Activated T-helper 2 cell treated with anti-CD3 and anti-CD28 coated beads, Interferon-gamma antibody, Interleukin-2, Interleukin-4, amounts not matched to agents 10 μg/mL and 5 μg/mL and 100 μg/mL, durations not matched to agents 14 hours and 24 hours and 36 hours (primary cell): ENCODE measurements around the gene RPL3. TPM values are rescaled to one million over a fixed set of nuclear protein-coding genes. Genes with fewer than 3 reads are reported as not detected.

ENCODE experiments used
- DNase-seq: peaks from one replicate; pipeline ENCODE4 v3.0.0; 2021; ENCODE audit warnings: low spot score
- H3K27ac Mint-ChIP-seq: one replicate; pipeline ENCODE4 v1.8.0; 2021; ENCODE audit warnings: mixed read lengths
- H3K27me3 Mint-ChIP-seq: one replicate; pipeline ENCODE4 v1.8.0; 2021; ENCODE audit warnings: low read depth, mixed read lengths
- H3K36me3 Mint-ChIP-seq: one replicate; pipeline ENCODE4 v1.8.0; 2021; ENCODE audit warnings: low read depth, mixed read lengths
- H3K4me1 Mint-ChIP-seq: one replicate; pipeline ENCODE4 v1.8.0; 2021; ENCODE audit warnings: low read depth, mixed read lengths
- H3K4me3 Mint-ChIP-seq: one replicate; pipeline ENCODE4 v1.8.0; 2021; ENCODE audit warnings: low read depth, mild to moderate bottlenecking, moderate library complexity, mixed read lengths
- H3K9me3 Mint-ChIP-seq: one replicate; pipeline ENCODE4 v1.8.0; 2021; ENCODE audit warnings: mixed read lengths
- intact Hi-C: fragments of 100-400 bp; cut with micrococcal nuclease; formaldehyde crosslinking; loops from one replicate; pipeline ENCODE4 v1.15.1; 2023
- total RNA-seq: library from RNA; stranded (reverse); gene quantifications from 2 replicates; pipeline ENCODE4 v1.2.3, GENCODE V29; 2022

RPL3 gene
- total RNA-seq, 1 donor from 2014 or later, result 2,255 TPM

DNA sequence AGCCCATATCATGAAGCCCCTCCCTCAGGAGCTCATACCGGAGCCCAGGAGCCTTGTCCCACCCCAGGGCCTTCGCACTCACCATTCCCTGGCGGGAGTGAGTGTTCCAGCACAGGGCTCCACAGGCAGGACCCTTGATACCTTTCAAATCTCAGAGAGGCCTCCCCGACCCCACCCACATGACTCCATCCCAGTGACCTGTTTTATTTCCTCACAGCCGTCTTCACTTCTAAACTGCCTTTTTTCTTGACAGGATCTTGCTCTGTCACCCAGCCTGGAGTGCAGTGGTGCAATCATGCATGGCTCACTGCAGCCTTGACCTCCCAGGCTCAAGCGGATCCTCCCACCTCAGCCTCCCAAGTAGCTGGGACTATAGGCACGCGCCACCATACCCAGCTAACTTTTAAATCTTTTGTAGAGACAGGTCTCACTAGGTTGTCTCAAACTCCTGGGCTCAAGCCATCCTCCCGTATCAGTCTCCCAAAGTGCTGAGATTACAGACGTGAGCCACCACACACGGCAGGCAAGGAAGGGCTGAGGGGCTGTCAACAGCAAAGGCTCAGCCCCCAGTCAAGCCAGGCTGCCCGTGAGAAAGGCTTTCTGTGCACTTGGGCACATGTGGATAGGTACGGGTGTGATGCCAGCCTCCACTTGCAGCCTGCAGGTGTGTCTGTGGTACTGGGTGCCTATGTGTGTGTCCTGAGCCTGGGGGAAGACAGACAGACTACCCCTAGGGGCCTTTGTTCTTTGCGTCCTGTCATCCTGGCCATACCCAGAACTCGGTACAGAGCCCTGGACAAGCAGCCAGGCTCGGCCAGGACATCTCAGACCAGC lies 9.3 kb downstream of the RPL3 start:
- intact Hi-C loops, result no loop called here
- H3K36me3 Mint-ChIP-seq, result peaks cover 43% of the 10 kb centered on the region
- peaks cover 5% of the 10 kb centered on the region for H3K4me1 Mint-ChIP-seq
- no peak for DNase-seq
- no peaks in the 10 kb centered on the region for H3K27me3 Mint-ChIP-seq
- H3K4me3 Mint-ChIP-seq, result no peak overlapping the region
- H3K27ac Mint-ChIP-seq, result no peak overlapping the region
- H3K9me3 Mint-ChIP-seq, result no peaks in the 10 kb centered on the region

DNA sequence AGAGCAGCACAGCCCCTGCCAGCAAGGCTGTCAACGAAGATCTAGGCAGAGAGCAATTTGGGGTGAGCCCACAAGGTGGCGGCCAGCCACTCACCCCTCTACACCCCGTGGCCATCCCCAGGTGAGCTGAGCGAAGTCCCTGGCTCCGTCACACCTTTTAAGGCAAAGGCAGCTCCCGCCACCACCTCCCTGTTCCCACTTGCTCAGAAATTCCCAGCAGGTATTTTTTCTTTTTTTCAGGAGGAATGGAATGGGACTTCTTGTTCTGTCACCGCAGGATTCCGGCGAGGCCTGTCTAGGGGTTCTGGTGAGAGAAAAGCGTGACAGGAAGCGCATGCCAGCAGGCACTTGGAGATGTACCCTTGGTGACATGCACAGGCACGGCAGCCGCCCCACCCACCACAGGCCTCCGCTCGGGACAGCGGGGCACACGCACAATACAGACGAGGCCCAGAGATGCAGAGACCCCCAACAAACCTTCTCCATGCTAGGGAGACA lies 10.0 kb downstream of the RPL3 start:
- DNase-seq, result no peak

DNA sequence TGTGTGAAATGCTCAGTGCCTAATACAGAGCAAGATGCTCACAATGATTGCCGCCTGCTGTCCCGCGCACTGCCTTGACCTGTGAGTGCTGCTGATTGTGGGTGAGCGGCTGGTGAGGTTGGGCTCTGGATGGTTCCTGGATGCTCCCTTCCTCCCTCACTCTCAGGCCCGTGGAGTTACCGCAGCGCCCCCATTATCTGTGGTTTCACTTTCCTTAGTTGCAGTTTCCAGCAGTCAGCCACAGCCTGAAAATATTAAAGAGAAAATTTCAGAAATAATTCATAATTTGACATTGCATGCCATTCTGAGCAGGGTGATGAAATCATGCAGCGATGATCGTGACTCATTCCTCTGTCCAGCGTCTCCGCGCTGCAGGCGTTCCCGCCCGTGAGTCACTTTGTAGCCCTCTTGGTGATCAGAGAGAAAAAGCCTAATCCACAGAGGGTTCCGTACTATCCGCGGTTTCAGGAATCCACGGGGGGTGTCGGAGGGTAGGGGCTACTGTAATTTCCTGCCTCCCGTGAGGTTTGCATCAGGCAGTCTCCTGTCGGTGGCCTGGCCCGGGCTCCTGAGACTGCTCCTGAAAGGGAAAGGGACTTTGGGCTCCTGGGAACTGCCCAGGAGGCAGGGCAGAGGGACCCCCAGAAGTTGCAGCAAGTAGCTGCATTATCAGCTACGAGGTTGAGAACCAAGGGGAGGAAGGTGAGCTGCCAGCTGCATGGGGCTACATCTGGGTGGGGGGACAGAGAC lies 10.6 kb downstream of the RPL3 start:
- Mint-ChIP-seq H3K9me3 (no peaks in the 10 kb centered on the region), H3K27ac (no peak overlapping the region), H3K4me1 (peaks cover 4% of the 10 kb centered on the region), H3K4me3 (no peak overlapping the region), H3K36me3 (peaks cover 30% of the 10 kb centered on the region), H3K27me3 (no peaks in the 10 kb centered on the region)
- intact Hi-C loops, result no loop called here
- no peak for DNase-seq

More for the DNA sequence above, 10.0 kb downstream of the RPL3 start:
- H3K9me3 Mint-ChIP-seq, result no peaks in the 10 kb centered on the region
- H3K4me1 Mint-ChIP-seq, result peaks cover 4% of the 10 kb centered on the region
- H3K4me3 Mint-ChIP-seq, result no peak overlapping the region
- H3K27ac Mint-ChIP-seq, result no peak overlapping the region
- intact Hi-C loops, result no loop called here
- peaks cover 36% of the 10 kb centered on the region for H3K36me3 Mint-ChIP-seq
- no peaks in the 10 kb centered on the region for H3K27me3 Mint-ChIP-seq

DNA sequence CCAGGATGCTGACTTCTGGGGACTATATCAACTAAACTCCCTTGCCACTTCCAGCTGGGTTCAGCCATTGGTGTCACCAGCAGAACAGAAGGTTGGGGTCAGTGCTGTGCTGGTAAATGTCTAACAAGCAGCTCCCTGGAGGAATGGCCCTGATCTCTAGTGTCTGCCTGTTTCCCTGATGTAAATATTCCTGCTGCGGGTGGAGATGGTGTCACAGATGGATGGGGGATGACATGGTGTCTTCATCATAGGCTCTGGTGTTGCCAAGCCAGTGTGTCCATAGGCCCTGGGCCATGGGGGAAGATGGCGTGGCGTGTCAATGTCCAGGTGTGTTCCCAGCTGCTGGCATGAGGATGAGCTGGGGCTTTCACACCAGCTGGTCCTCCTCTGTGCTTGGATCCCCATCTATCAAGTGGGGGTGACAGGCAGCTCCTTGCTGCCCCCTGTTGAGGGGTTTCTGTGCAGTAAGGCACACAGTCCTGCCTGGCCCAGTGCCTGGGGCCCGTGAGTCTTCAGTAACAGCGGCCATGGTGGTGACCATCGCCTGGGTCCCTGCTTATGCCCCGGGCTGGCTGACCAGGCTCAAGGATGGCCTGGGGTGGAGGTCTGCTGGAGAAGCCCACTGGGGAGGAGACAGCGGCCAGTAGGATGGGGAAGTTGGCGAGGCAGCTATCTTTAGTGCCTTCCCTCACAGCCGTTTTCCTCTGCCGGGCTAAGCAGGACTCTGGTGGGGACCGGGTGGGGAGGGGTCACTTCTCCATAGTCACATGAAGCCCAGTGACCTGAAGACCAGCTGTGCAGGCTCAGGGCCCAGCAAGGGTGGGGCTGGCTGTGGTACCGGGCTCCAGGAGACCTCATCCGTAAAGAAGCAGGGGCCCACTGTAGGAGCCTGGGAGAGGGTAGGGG lies 12.7 kb downstream of the RPL3 start:
- Mint-ChIP-seq H3K4me1 (peaks cover 4% of the 10 kb centered on the region), H3K27ac (no peak overlapping the region), H3K4me3 (no peak overlapping the region), H3K9me3 (no peaks in the 10 kb centered on the region), H3K27me3 (no peaks in the 10 kb centered on the region), H3K36me3 (peaks cover 9% of the 10 kb centered on the region)
- DNase-seq, result peak; percentile 35
- intact Hi-C loops, result loop anchor here (1.0 kb wide), 1 partner anchor 135 kb away; no protein-coding TSS in a partner anchor

DNA sequence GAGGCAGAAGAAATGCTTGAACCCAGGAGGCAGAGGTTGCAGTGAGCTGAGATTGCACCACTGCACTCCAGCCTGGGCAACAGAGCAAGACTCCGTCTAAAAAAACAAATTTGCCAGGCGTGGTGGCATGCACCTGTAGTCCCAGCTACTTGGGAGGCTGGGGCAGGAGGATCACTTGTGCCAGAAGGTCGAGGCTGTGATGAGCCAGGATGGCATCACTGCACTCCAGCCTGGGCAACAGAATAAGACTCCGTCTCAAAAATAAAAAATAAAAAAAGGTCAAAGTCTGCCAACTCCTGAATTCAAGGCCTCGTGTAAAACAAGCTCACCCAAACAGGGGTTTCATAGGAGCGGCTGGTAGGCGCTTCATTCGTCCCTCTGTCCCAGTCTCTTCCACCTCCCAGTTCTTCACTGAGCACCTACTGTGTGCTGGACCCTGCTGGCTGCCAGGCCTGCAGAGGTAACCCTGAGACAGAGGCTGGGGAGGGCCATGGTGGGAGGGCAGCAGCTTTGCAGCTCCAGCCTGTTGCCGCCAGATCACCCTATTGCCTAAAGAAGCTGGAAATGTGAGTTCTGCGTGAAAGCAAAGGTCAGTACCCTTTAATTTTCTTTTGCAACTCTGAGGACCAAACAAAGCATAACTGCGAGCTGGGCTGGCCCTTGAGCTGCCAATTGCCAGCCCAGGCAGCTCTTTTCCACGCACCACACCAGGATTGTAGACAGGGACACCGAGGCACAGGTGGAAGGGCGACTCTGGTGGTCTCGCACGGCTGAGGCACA lies 15.3 kb downstream of the RPL3 start:
- Mint-ChIP-seq H3K9me3 (no peaks in the 10 kb centered on the region), H3K4me3 (no peak overlapping the region), H3K4me1 (peaks cover 3% of the 10 kb centered on the region), H3K27ac (no peak overlapping the region), H3K27me3 (peaks cover 14% of the 10 kb centered on the region), H3K36me3 (no peaks in the 10 kb centered on the region)
- intact Hi-C loops, result no loop called here
- DNase-seq, result no peak

DNA sequence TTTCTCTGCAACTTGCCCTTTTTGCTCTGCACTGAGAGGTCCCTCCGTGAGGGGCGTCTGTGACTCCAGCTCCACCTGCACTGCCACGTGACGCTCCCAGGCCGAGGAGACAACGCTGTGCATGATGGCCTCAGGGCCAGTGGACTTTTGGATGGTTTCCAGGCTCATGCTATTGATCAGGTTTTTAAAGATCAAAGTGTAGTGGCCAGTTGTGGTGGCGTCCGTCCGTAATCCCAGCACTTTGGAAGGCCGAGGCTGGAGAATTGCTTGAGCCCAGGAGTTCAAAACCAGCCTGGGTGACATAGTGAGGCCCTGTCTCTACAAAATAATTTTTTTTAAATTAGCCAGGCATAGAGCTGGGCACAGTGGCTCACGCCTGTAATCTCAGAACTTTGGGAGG lies 16.1 kb downstream of the RPL3 start:
- Mint-ChIP-seq H3K36me3 (no peaks in the 10 kb centered on the region), H3K4me1 (peaks cover 3% of the 10 kb centered on the region), H3K27me3 (peaks cover 14% of the 10 kb centered on the region), H3K9me3 (no peaks in the 10 kb centered on the region), H3K4me3 (no peak overlapping the region), H3K27ac (no peak overlapping the region)
- no peak for DNase-seq
- intact Hi-C loops, result no loop called here

DNA sequence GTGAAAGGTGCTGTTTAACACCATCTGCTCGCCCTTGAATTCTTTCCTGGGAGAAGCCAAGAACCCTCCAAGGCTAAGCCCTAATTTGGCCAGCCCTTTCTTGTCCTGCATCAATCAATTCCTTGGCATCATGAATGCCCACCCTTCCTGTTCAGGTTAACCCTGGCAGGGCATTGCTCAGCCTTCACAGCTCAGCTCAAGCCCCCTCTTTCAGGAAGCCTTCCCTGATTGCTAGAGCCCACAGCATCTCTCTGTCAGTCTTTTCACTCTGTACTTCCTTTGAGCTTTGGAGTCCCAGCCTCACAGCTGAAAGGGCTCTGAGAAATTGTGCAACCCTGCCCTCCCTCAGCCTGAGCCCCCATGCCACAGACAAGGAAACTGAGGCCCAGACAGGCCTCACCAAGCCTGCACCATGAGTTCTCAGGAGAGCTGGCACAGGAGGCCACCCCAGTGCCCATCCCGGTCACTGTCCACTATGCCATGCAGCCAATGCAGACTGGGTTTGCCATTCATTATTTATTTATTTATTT lies 16.9 kb downstream of the RPL3 start:
- Mint-ChIP-seq H3K27ac (no peak overlapping the region), H3K36me3 (no peaks in the 10 kb centered on the region), H3K4me3 (no peak overlapping the region), H3K4me1 (peaks cover 3% of the 10 kb centered on the region), H3K27me3 (peaks cover 16% of the 10 kb centered on the region), H3K9me3 (no peaks in the 10 kb centered on the region)
- DNase-seq, result no peak
- intact Hi-C loops, result no loop called here

DNA sequence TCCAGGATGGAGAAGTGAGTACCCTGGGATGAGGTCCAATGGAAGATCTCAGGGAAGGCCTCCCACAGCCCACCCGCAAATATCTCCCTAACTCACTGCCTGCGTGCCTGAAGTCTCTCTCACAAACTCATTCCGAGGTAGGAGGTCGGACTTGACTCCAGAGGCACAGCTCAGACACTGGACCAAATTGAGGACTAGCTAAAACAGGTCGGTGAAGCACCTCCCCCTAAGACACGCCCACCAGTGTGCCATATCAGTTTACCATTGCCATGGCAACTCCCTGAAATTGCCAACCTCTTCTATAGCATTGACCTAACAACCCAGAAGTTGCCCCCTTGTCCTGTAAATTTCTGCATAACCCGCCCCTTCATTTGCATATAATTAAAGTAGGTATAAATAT lies 17.5 kb downstream of the RPL3 start:
- intact Hi-C loops, result no loop called here
- H3K27me3 Mint-ChIP-seq, result peaks cover 16% of the 10 kb centered on the region
- no peak overlapping the region for H3K27ac Mint-ChIP-seq
- H3K4me3 Mint-ChIP-seq, result no peak overlapping the region
- peaks cover 3% of the 10 kb centered on the region for H3K4me1 Mint-ChIP-seq
- H3K9me3 Mint-ChIP-seq, result no peaks in the 10 kb centered on the region
- DNase-seq, result no peak
- H3K36me3 Mint-ChIP-seq, result no peaks in the 10 kb centered on the region

DNA sequence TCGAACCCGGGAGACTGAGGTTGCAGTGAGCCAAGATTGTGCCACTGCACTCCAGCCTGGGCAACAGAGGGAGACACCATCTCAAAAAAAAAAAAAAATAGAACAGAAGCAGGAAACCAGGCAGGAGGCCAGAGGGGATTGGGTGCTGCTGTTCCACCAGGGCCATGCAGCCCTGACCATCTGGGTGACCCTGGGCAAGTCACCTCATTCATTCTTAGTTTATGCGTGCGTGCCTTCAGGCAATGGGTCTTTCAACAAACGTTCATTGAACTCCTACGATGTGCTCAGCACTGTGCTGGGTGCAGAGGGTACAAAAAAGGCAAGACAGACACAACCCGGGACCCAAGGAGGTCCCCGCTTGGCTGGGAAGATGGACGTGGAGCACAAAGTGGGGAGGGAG lies 18.3 kb downstream of the RPL3 start:
- intact Hi-C loops, result no loop called here
- Mint-ChIP-seq H3K4me1 (peaks cover 3% of the 10 kb centered on the region), H3K27ac (no peak overlapping the region), H3K36me3 (no peaks in the 10 kb centered on the region), H3K9me3 (no peaks in the 10 kb centered on the region), H3K4me3 (no peak overlapping the region), H3K27me3 (peaks cover 16% of the 10 kb centered on the region)
- no peak for DNase-seq

DNA sequence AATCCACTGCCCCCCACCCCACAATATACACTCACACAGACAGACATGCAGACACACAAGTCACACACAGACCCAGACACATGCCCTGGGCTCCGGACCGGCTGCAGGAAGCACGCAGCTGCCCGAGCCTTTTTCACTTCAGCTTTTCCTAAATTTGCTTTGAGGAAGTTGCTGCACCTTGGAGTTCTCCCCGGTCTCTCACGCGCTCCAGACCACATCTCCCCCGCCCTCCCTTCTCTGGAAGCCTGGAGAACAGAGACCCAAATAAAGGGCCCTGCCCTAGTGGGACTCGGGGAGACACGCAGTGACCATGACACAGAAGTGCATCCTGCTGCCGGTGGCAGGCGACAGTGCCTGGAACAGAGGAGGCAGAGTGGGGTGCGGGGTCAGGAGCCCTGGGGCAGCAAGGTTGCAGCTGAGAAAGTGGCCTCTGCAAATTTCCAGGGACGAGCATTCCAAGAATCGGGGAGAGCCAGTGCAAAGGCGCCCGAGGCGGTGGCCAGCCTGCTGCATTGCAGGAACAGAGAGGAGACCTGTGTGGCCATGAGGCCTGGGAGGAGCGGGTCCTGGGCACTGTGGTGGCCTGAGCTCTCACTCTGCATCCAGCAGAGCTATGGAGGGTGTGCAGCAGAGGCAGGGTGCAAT lies 19.1 kb downstream of the RPL3 start:
- H3K27me3 Mint-ChIP-seq, result peaks cover 16% of the 10 kb centered on the region
- H3K9me3 Mint-ChIP-seq, result no peaks in the 10 kb centered on the region
- no peak overlapping the region for H3K27ac Mint-ChIP-seq
- DNase-seq, result no peak
- H3K4me3 Mint-ChIP-seq, result no peak overlapping the region
- intact Hi-C loops, result no loop called here
- peaks cover 3% of the 10 kb centered on the region for H3K4me1 Mint-ChIP-seq
- no peaks in the 10 kb centered on the region for H3K36me3 Mint-ChIP-seq

DNA sequence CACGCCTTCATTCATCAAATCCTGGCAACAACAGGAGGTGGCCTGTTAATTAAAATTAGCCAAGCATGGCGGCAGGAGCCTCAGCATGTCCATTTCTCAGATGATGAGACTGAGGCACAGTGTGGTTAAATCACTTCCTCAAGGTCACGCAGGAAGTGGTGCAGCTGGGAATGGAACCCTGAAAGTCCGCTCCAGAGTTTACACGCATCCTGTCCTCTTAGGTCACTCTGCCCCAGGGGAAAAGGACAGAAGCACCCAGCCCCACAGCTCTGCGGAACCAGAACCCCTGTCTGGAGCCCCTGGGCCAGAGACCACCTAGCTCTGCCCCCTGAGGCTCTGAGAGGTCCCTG lies 19.6 kb downstream of the RPL3 start:
- peaks cover 16% of the 10 kb centered on the region for H3K27me3 Mint-ChIP-seq

More for the DNA sequence above, 19.6 kb downstream of the RPL3 start:
- Mint-ChIP-seq H3K4me3 (no peak overlapping the region), H3K9me3 (no peaks in the 10 kb centered on the region), H3K4me1 (peaks cover 3% of the 10 kb centered on the region), H3K36me3 (no peaks in the 10 kb centered on the region), H3K27ac (no peak overlapping the region)
- intact Hi-C loops, result no loop called here
- DNase-seq, result no peak
